Mesothelial cell of epicardium (in vitro differentiated cells): ENCODE measurements around the gene LPCAT2. TPM values are rescaled to one million over a fixed set of nuclear protein-coding genes. Genes with fewer than 3 reads are reported as not detected.

Experiments
- DNase-seq, 2 experiments: peaks; one replicate each; pipeline ENCODE4 v3.0.0; 2021; ENCODE audit warnings: low spot score in 2 of 2; ENCODE audit not compliant: unreplicated experiment in 2 of 2
- H3K27ac Mint-ChIP-seq: 2 replicates; pipeline ENCODE4 v1.8.0; 2021; ENCODE audit warnings: mixed read lengths
- H3K27me3 Mint-ChIP-seq: 2 replicates; pipeline ENCODE4 v1.8.0; 2021; ENCODE audit warnings: low read depth, mixed read lengths
- H3K36me3 Mint-ChIP-seq: 2 replicates; pipeline ENCODE4 v1.8.0; 2021; ENCODE audit warnings: mixed read lengths
- H3K4me1 Mint-ChIP-seq: 2 replicates; pipeline ENCODE4 v1.8.0; 2021; ENCODE audit warnings: mixed read lengths
- H3K4me3 Mint-ChIP-seq: 2 replicates; pipeline ENCODE4 v1.8.0; 2021; ENCODE audit warnings: mild to moderate bottlenecking, moderate library complexity, mixed read lengths
- H3K9me3 Mint-ChIP-seq: 2 replicates; pipeline ENCODE4 v1.8.0; 2021; ENCODE audit warnings: mixed read lengths
- total RNA-seq: library from RNA; stranded (reverse); gene quantifications from 3 replicates; pipeline ENCODE4 v1.2.1, GENCODE V29; 2021
- TF ChIP-seq, protein P1 (sequence below): fragments of 200-600 bp; sonication (generic); IDR thresholded peaks from one replicate; pipeline ENCODE4 v1.5.0; 2021; ENCODE audit warnings: antibody characterized with exemption; ENCODE audit not compliant: unreplicated experiment

The LPCAT2 gene
- total RNA-seq, 1 donor from 2014 or later = 25.1 TPM

DNA sequence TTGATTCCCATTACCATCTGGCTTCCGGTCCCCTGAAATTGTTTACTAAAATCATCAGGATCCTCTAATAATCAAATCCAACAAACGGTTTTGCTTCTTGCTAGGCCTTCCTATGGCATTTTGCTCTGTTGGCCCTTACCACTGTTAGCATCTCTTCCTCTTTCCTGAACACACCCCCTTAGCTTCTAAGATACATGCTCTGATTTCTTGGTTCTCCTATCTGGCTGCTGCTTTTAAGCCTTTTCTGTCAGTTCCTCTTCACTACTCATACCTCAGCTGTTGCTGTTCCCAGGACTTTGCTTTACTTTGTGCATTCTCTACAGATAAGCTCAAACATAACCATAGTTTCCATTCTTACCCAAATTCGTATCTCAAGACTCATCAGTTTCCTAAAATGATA is 69.0 kb downstream of the LPCAT2 start:
- Mint-ChIP-seq H3K9me3 (no peaks in the 10 kb centered on the region), H3K27ac (no peak overlapping the region), H3K36me3 (peaks cover 19% of the 10 kb centered on the region), H3K27me3 (no peaks in the 10 kb centered on the region), H3K4me3 (no peak overlapping the region), H3K4me1 (peaks cover 5% of the 10 kb centered on the region)
- TF ChIP-seq, protein P1, sequence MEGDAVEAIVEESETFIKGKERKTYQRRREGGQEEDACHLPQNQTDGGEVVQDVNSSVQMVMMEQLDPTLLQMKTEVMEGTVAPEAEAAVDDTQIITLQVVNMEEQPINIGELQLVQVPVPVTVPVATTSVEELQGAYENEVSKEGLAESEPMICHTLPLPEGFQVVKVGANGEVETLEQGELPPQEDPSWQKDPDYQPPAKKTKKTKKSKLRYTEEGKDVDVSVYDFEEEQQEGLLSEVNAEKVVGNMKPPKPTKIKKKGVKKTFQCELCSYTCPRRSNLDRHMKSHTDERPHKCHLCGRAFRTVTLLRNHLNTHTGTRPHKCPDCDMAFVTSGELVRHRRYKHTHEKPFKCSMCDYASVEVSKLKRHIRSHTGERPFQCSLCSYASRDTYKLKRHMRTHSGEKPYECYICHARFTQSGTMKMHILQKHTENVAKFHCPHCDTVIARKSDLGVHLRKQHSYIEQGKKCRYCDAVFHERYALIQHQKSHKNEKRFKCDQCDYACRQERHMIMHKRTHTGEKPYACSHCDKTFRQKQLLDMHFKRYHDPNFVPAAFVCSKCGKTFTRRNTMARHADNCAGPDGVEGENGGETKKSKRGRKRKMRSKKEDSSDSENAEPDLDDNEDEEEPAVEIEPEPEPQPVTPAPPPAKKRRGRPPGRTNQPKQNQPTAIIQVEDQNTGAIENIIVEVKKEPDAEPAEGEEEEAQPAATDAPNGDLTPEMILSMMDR = no peak
- no peak for DNase-seq

- peaks cover 3% of the 10 kb centered on the region for H3K4me1 Mint-ChIP-seq
- H3K27ac Mint-ChIP-seq = no peak overlapping the region
- no peaks in the 10 kb centered on the region for H3K9me3 Mint-ChIP-seq
- TF ChIP-seq, protein P1 = no peak
- peaks cover 9% of the 10 kb centered on the region for H3K36me3 Mint-ChIP-seq
- no peaks in the 10 kb centered on the region for H3K27me3 Mint-ChIP-seq
- no peak overlapping the region for H3K4me3 Mint-ChIP-seq
- DNase-seq = no peak
Measured at GRCh38 chr16:55585631-55586030, 76.8 kb downstream of the LPCAT2 start.

GRCh38 chr16:55588799-55589198 is 79.9 kb downstream of the LPCAT2 start:
- Mint-ChIP-seq H3K4me1 (peaks cover 3% of the 10 kb centered on the region), H3K27ac (no peak overlapping the region), H3K27me3 (peaks cover 2% of the 10 kb centered on the region), H3K4me3 (no peak overlapping the region), H3K36me3 (peaks cover 3% of the 10 kb centered on the region), H3K9me3 (no peaks in the 10 kb centered on the region)
- no peak for DNase-seq
- TF ChIP-seq, protein P1 = no peak

DNA sequence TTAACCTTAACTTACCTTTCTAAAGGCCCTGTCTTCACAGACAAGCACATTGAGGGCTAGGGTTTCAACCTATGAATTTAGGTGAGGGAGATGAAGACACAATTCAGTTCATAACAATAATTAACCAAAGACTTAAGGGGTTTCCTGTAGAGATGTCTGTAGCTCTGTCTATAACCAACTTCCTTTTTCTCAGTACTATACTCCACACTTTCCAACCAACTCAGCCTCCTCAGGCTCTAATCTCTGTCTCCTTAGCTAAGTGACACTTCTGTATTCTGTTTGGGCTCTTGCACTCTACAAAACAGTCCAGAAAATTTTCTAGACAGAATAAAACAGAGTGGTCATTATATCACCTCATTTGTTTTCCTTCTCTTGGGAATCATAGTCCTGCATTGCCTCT is 83.4 kb downstream of the LPCAT2 start:
- no peak overlapping the region for H3K27ac Mint-ChIP-seq
- DNase-seq = no peak
- no peaks in the 10 kb centered on the region for H3K9me3 Mint-ChIP-seq
- TF ChIP-seq, protein P1 = no peak
- H3K27me3 Mint-ChIP-seq = peaks cover 2% of the 10 kb centered on the region
- no peak overlapping the region for H3K4me3 Mint-ChIP-seq
- no peaks in the 10 kb centered on the region for H3K36me3 Mint-ChIP-seq
- peaks cover 8% of the 10 kb centered on the region for H3K4me1 Mint-ChIP-seq

- Mint-ChIP-seq H3K27me3 (peaks cover 2% of the 10 kb centered on the region), H3K4me1 (peaks cover 22% of the 10 kb centered on the region), H3K9me3 (peaks cover 7% of the 10 kb centered on the region), H3K4me3 (no peak overlapping the region), H3K27ac (no peak overlapping the region), H3K36me3 (no peaks in the 10 kb centered on the region)
- TF ChIP-seq, protein P1 = no peak
- no peak for DNase-seq
Measured at GRCh38 chr16:55597928-55598327, 89.1 kb downstream of the LPCAT2 start.

DNA sequence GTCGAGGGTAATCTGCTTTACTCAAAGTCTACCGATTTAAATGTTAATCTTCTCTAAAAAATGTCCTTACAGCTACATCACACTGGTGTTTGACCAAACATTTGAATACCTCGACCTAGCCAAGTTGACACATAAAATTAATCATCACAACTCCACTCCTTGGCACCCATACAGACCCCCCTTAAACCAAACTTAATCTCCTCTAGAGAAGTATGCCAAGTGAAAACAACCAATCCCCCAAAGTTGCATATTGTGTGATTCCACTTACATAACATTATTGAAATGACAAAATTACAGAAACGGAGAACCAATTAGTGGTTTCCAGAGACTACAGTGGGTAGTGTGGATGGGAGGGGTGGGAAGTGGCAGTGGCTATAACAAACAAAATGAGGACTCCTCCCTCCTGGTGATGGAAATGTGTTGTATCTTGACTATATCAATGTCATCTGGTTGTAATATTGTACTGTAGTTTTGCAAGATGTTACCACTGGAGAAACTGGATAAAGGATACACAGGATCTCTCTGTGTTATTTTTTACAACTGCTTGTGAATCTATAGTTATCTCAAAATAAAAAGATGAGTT is 97.0 kb downstream of the LPCAT2 start:
- TF ChIP-seq, protein P1 = no peak
- Mint-ChIP-seq H3K27ac (no peak overlapping the region), H3K36me3 (no peaks in the 10 kb centered on the region), H3K4me1 (no peaks in the 10 kb centered on the region), H3K27me3 (peaks cover 8% of the 10 kb centered on the region), H3K4me3 (no peak overlapping the region), H3K9me3 (peaks cover 25% of the 10 kb centered on the region)
- no peak for DNase-seq
